HL-60 (cell line): ENCODE data around the gene CPB2.

Experiments
- CTCF ChIP-seq: IDR thresholded peaks from one replicate; pipeline ENCODE4 v1.5.1; 2011; ENCODE audit warnings: low read length, control low read depth, inconsistent platforms; ENCODE audit not compliant: insufficient read depth
- POLR2AphosphoS5 ChIP-seq: IDR thresholded peaks from 2 replicates; pipeline ENCODE4 v1.6.1; 2012; ENCODE audit warnings: low read depth
- SPI1 ChIP-seq: IDR thresholded peaks from 2 replicates; pipeline ENCODE4 v1.6.1; 2012; ENCODE audit warnings: low read depth, mild to moderate bottlenecking, borderline replicate concordance

DNA sequence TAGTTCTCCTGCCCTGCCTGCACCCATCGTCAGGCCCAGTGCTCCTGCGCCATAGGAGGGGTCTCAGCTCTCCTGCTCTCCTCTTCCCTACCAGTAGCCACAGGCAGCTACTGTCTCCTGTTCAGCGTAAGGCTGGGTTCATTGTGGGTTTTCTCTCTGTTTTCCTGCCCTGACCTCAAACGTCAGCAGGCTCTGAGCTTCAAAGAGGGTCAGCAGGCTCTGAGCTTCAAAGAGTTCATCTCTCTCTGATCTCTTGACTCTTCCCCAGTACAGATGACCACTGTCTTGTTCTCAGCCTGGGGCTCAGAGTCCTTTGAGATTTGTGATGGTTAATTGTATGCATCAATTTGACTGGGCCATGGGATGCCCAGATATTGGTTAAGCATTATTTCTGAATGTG, 4.6 kb upstream of the CPB2 start:
- TF ChIP-seq CTCF = no peak
- TF ChIP-seq SPI1 = no peak
- TF ChIP-seq POLR2AphosphoS5 = no peak
